SJSA1 (cell line): ENCODE measurements around the gene TRAF3. TPM values are rescaled to one million over a fixed set of nuclear protein-coding genes. Genes with fewer than 3 reads are reported as not detected.

Experiments used
- DNase-seq, 2 experiments: peaks; one replicate each; pipeline ENCODE4 v3.0.0-alpha.2; 2015 to 2020; ENCODE audit warnings: low spot score in 2 of 2, low read depth in 1 of 2
- H3K27ac ChIP-seq: fragments of 250-450 bp; sonication (Bioruptor Pico); 2 replicates; pipeline ENCODE4 v1.5.1; 2020; ENCODE audit warnings: mild to moderate bottlenecking, moderate library complexity
- H3K27me3 ChIP-seq: fragments of 250-450 bp; sonication (Bioruptor Pico); replicated peaks from 2 replicates; pipeline ENCODE4 v1.5.1; 2020; ENCODE audit warnings: mild to moderate bottlenecking, moderate library complexity
- H3K36me3 ChIP-seq: fragments of 250-450 bp; sonication (Bioruptor Pico); 2 replicates; pipeline ENCODE4 v1.5.1; 2020; ENCODE audit warnings: mild to moderate bottlenecking
- H3K4me1 ChIP-seq: fragments of 250-450 bp; sonication (Bioruptor Pico); replicated peaks from 2 replicates; pipeline ENCODE4 v1.6.1; 2021; ENCODE audit warnings: mild to moderate bottlenecking
- H3K4me3 ChIP-seq: fragments of 250-450 bp; sonication (Bioruptor Pico); 2 replicates; pipeline ENCODE4 v1.5.1; 2020; ENCODE audit warnings: mild to moderate bottlenecking
- H3K9me3 ChIP-seq: fragments of 250-450 bp; sonication (Bioruptor Pico); replicated peaks from 2 replicates; pipeline ENCODE4 v1.5.1; 2020; ENCODE audit warnings: mild to moderate bottlenecking
- total RNA-seq: library from RNA; depleted of rRNA; stranded (reverse); fragments of >200 nt; shearing (Covaris generic); gene quantifications from 2 replicates; pipeline ENCODE4 v1.2.3, GENCODE V29; 2014

The TRAF3 gene
- total RNA-seq, 1 experiment from 2014 or later: 24.2 TPM

GRCh38 chr14:102796661-102797190 lies 19.5 kb downstream of the TRAF3 start:
- Histone ChIP-seq H3K27me3 (no peaks in the 10 kb centered on the region), H3K9me3 (no peaks in the 10 kb centered on the region), H3K27ac (no peak overlapping the region), H3K36me3 (peaks cover 5% of the 10 kb centered on the region), H3K4me1 (peaks cover 36% of the 10 kb centered on the region), H3K4me3 (no peak overlapping the region)
- DNase-seq: no peak

GRCh38 chr14:102798926-102799325 lies 21.7 kb downstream of the TRAF3 start:
- H3K27ac ChIP-seq: peak overlapping the region; percentile 66
- DNase-seq: no peak
- H3K36me3 ChIP-seq: peaks cover 5% of the 10 kb centered on the region
- no peak overlapping the region for H3K4me3 ChIP-seq
- H3K27me3 ChIP-seq: no peaks in the 10 kb centered on the region
- H3K4me1 ChIP-seq: peaks cover 36% of the 10 kb centered on the region
- H3K9me3 ChIP-seq: no peaks in the 10 kb centered on the region

GRCh38 chr14:102799684-102800562 lies 22.7 kb downstream of the TRAF3 start:
- Histone ChIP-seq H3K27me3 (no peaks in the 10 kb centered on the region), H3K27ac (peak overlapping the region; percentile 66), H3K4me3 (no peak overlapping the region), H3K36me3 (peaks cover 7% of the 10 kb centered on the region), H3K4me1 (peaks cover 34% of the 10 kb centered on the region), H3K9me3 (no peaks in the 10 kb centered on the region)
- peak; percentile 60 to 83 for DNase-seq

GRCh38 chr14:102802834-102803523 lies 25.7 kb downstream of the TRAF3 start:
- H3K36me3 ChIP-seq: peaks cover 7% of the 10 kb centered on the region; the same call in 1 of the 2 replicates
- no peaks in the 10 kb centered on the region for H3K9me3 ChIP-seq
- peaks cover 29% of the 10 kb centered on the region for H3K4me1 ChIP-seq
- no peak for DNase-seq
- H3K27ac ChIP-seq: no peak overlapping the region
- H3K27me3 ChIP-seq: no peaks in the 10 kb centered on the region
- no peak overlapping the region for H3K4me3 ChIP-seq

GRCh38 chr14:102804858-102805257 lies 27.6 kb downstream of the TRAF3 start:
- DNase-seq: no peak
- Histone ChIP-seq H3K36me3 (peaks cover 7% of the 10 kb centered on the region; the same call in 1 of the 2 replicates), H3K27ac (no peak overlapping the region), H3K27me3 (no peaks in the 10 kb centered on the region), H3K9me3 (no peaks in the 10 kb centered on the region), H3K4me3 (no peak overlapping the region), H3K4me1 (peaks cover 19% of the 10 kb centered on the region)

- peak; percentile 36 to 71 for DNase-seq
- no peak overlapping the region for H3K4me3 ChIP-seq
- peaks cover 7% of the 10 kb centered on the region for H3K36me3 ChIP-seq
- peaks cover 13% of the 10 kb centered on the region for H3K4me1 ChIP-seq
- H3K27ac ChIP-seq: no peak overlapping the region
- H3K27me3 ChIP-seq: no peaks in the 10 kb centered on the region
- H3K9me3 ChIP-seq: no peaks in the 10 kb centered on the region
Observed at GRCh38 chr14:102805371-102805891, 28.2 kb downstream of the TRAF3 start.

- Histone ChIP-seq H3K36me3 (peaks cover 11% of the 10 kb centered on the region), H3K27ac (no peak overlapping the region), H3K4me3 (no peak overlapping the region), H3K9me3 (no peaks in the 10 kb centered on the region), H3K27me3 (no peaks in the 10 kb centered on the region), H3K4me1 (peaks cover 13% of the 10 kb centered on the region)
- DNase-seq: no peak
Observed at GRCh38 chr14:102805941-102806340, 28.7 kb downstream of the TRAF3 start.

GRCh38 chr14:102806447-102806846 lies 29.2 kb downstream of the TRAF3 start:
- Histone ChIP-seq H3K27me3 (no peaks in the 10 kb centered on the region), H3K4me1 (peaks cover 13% of the 10 kb centered on the region), H3K9me3 (no peaks in the 10 kb centered on the region), H3K4me3 (no peak overlapping the region), H3K36me3 (peaks cover 11% of the 10 kb centered on the region), H3K27ac (no peak overlapping the region)
- DNase-seq: no peak

- H3K27ac ChIP-seq: no peak overlapping the region
- H3K9me3 ChIP-seq: no peaks in the 10 kb centered on the region
- H3K27me3 ChIP-seq: no peaks in the 10 kb centered on the region
- peaks cover 13% of the 10 kb centered on the region for H3K4me1 ChIP-seq
- no peak for DNase-seq
- H3K4me3 ChIP-seq: no peak overlapping the region
- peaks cover 12% of the 10 kb centered on the region for H3K36me3 ChIP-seq
Observed at GRCh38 chr14:102807013-102807406, 29.8 kb downstream of the TRAF3 start.

- Histone ChIP-seq H3K27ac (no peak overlapping the region), H3K9me3 (no peaks in the 10 kb centered on the region), H3K36me3 (peaks cover 14% of the 10 kb centered on the region), H3K4me3 (no peak overlapping the region), H3K4me1 (peaks cover 22% of the 10 kb centered on the region), H3K27me3 (no peaks in the 10 kb centered on the region)
- DNase-seq: no peak
Observed at GRCh38 chr14:102809870-102810269, 32.6 kb downstream of the TRAF3 start.

- DNase-seq: no peak
- H3K27ac ChIP-seq: no peak overlapping the region
- H3K4me3 ChIP-seq: no peak overlapping the region
- H3K4me1 ChIP-seq: peaks cover 16% of the 10 kb centered on the region
- H3K9me3 ChIP-seq: no peaks in the 10 kb centered on the region
- peaks cover 13% of the 10 kb centered on the region for H3K36me3 ChIP-seq
- H3K27me3 ChIP-seq: no peaks in the 10 kb centered on the region
Observed at GRCh38 chr14:102810523-102810922, 33.3 kb downstream of the TRAF3 start.

GRCh38 chr14:102811254-102811963 lies 34.2 kb downstream of the TRAF3 start:
- no peak overlapping the region for H3K4me3 ChIP-seq
- no peaks in the 10 kb centered on the region for H3K9me3 ChIP-seq
- H3K4me1 ChIP-seq: peaks cover 14% of the 10 kb centered on the region
- no peak for DNase-seq
- H3K27ac ChIP-seq: no peak overlapping the region
- H3K27me3 ChIP-seq: no peaks in the 10 kb centered on the region
- peaks cover 14% of the 10 kb centered on the region for H3K36me3 ChIP-seq

- H3K4me3 ChIP-seq: no peak overlapping the region
- DNase-seq: no peak
- peaks cover 14% of the 10 kb centered on the region for H3K4me1 ChIP-seq
- H3K27ac ChIP-seq: no peak overlapping the region
- no peaks in the 10 kb centered on the region for H3K9me3 ChIP-seq
- H3K36me3 ChIP-seq: peaks cover 16% of the 10 kb centered on the region; the same call in 1 of the 2 replicates
- H3K27me3 ChIP-seq: no peaks in the 10 kb centered on the region
Observed at GRCh38 chr14:102811971-102812370, 34.7 kb downstream of the TRAF3 start.
